Gastrocnemius medialis (tissue), 4 donors: Measurements from ENCODE around the gene XPO1. TPM values are rescaled to one million over a fixed set of nuclear protein-coding genes. Genes with fewer than 3 reads are reported as not detected.
"Not testable (repeated sequence)": the region's sequence is repeated elsewhere in the genome, so short reads cannot be mapped to it uniquely, and the experiment has no call there.

Experiments used
- ATAC-seq, 2 donors: fragments of 150-250 bp; one replicate each; pipeline ENCODE4 v1.9.1; 2016
- DNase-seq, 2 donors: peaks; one replicate each; pipeline ENCODE4 v3.0.0-alpha.2; 2019
- H3K27ac ChIP-seq, 4 donors: fragments of 200-600 bp; sonication (generic); 1 replicate in 1 of 4; 2 replicates in 3 of 4; pipeline ENCODE4 v1.5.1; 2016 to 2018; ENCODE audit warnings: mild to moderate bottlenecking in 2 of 4, moderate library complexity in 1 of 4
- H3K27me3 ChIP-seq, 3 donors: fragments of 200-600 bp; sonication (generic) in 2 of 3; 1 replicate in 1 of 3; 2 replicates in 2 of 3; pipeline versions ENCODE4 v1.5.1 to v1.6.0; 2016 to 2019; ENCODE audit warnings: mild to moderate bottlenecking in 1 of 3, moderate library complexity in 1 of 3
- H3K36me3 ChIP-seq, 2 donors: fragments of 200-600 bp; sonication (generic) in 1 of 2; one replicate each; pipeline ENCODE4 v1.5.1; 2017 to 2018
- H3K4me1 ChIP-seq, 2 donors: fragments of 200-600 bp; sonication (generic) in 1 of 2; one replicate each; pipeline ENCODE4 v1.5.1; 2016 to 2017; ENCODE audit warnings: mild to moderate bottlenecking in 2 of 2
- H3K4me3 ChIP-seq, 4 donors: fragments of 200-600 bp; sonication (generic) in 3 of 4; 1 replicate in 1 of 4; 2 replicates in 3 of 4; pipeline ENCODE4 v1.5.1; 2016 to 2019; ENCODE audit warnings: mild to moderate bottlenecking in 2 of 4
- H3K9me3 ChIP-seq, 3 donors: fragments of 200-600 bp; sonication (generic) in 2 of 3; 1 replicate in 1 of 3; 2 replicates in 2 of 3; pipeline ENCODE4 v1.5.1; 2016 to 2019
- CTCF ChIP-seq, 5 experiments: fragments of 450-650 bp in 3 of 5; fragments of 200-600 bp in 2 of 5; sonication (generic) in 2 of 5; IDR thresholded peaks in 4 of 5; conservative IDR thresholded peaks in 1 of 5; 1 replicate in 4 of 5; 2 replicates in 1 of 5; pipeline ENCODE4 v1.5.1; 2016 to 2019; ENCODE audit warnings: antibody characterized with exemption in 5 of 5, mild to moderate bottlenecking in 3 of 5, moderate library complexity in 3 of 5
- POLR2A ChIP-seq, 2 donors: fragments of 450-650 bp; IDR thresholded peaks; one replicate each; pipeline ENCODE4 v1.6.1; 2017; ENCODE audit warnings: antibody characterized with exemption in 2 of 2, mild to moderate bottlenecking in 2 of 2, moderate library complexity in 2 of 2
- in situ Hi-C, 4 donors: fragments of 200-750 bp; cut with MboI; loops; one replicate each; pipeline versions ENCODE4 v1.15.0 to v1.8.0; 2017; ENCODE audit warnings: low sequenced_read_pairs in 4 of 4
- intact Hi-C: fragments of 100-400 bp; cut with DNase I; formaldehyde crosslinking; loops from one replicate; pipeline ENCODE4 v1.15.1; 2023; ENCODE audit warnings: low total_unique reads
- total RNA-seq, 4 donors: library from RNA; depleted of rRNA; stranded (reverse); fragments of >200 nt; gene quantifications; one replicate each; pipeline versions ENCODE4 v1.1.0 to v1.2.3, GENCODE V29; 2016

XPO1 gene
- total RNA-seq, 4 donors from 2014 or later = 34.3 to 69.1 (median 56.3) TPM

GRCh38 chr2:61470965-61471904 is 66.9 kb downstream of the XPO1 start, which contains the start of gene USP34:
TSS of gene USP34 (minus strand) at chr2:61471087. CDS start at chr2:61470692, 395 bp downstream.
- Histone ChIP-seq H3K4me1 (peaks cover 29 to 38% of the 10 kb centered on the region in 2 donors), H3K36me3 (no peaks in the 10 kb centered on the region), H3K27ac (peak within 1 kb of the TSS; percentile 95 to 100 (median 98)), H3K9me3 (no peaks in the 10 kb centered on the region), H3K27me3 (no peaks in the 10 kb centered on the region), H3K4me3 (peak within 1 kb of the TSS; percentile 78 to 98 (median 86))
- ATAC-seq (peak; percentile 78 to 81), DNase-seq (peak; percentile 91 to 92)
- intact Hi-C loops (loop anchor here (1.0 to 5.0 kb wide), 5 partner anchors 36 to 383 kb away; partner anchors contain the start of genes FAM161A and XPO1), in situ Hi-C loops (loop anchor here in 1 of 4 donors (10.0 kb wide), 1 partner anchor 64 kb away; the partner anchor contains the start of gene XPO1)
- peak; percentile 86 to 90 for TF ChIP-seq POLR2A (IDR thresholded peaks at IDR 0.05)
- TF ChIP-seq CTCF (IDR thresholded peaks at IDR 0.05 in 4 of 5, conservative IDR thresholded peaks at IDR 0.05 in 1 of 5) = peak in 2 of 5 experiments; percentile 12 to 26

- Histone ChIP-seq H3K4me3 (peak overlapping the region; percentile 78 to 98 (median 86)), H3K36me3 (no peaks in the 10 kb centered on the region), H3K4me1 (peaks cover 29 to 44% of the 10 kb centered on the region in 2 donors), H3K27ac (peak overlapping the region; percentile 95 to 100 (median 98)), H3K27me3 (no peaks in the 10 kb centered on the region), H3K9me3 (no peaks in the 10 kb centered on the region)
- DNase-seq = peak; percentile 88
- peak; percentile 64 for ATAC-seq
- no peak for TF ChIP-seq CTCF (IDR thresholded peaks at IDR 0.05 in 4 of 5, conservative IDR thresholded peaks at IDR 0.05 in 1 of 5)
- TF ChIP-seq POLR2A (IDR thresholded peaks at IDR 0.05) = peak in 1 of 2 donors; percentile 6
- intact Hi-C loops = loop anchor here (2.0 to 5.0 kb wide), 2 partner anchors 36 to 93 kb away; no protein-coding TSS in a partner anchor
- in situ Hi-C loops = loop anchor here in 1 of 4 donors (10.0 kb wide), 1 partner anchor 64 kb away; the partner anchor contains the start of gene XPO1
Observed at GRCh38 chr2:61470122-61470951, 67.8 kb downstream of the XPO1 start.

GRCh38 chr2:61469424-61470121 is 68.6 kb downstream of the XPO1 start:
- ATAC-seq = no peak
- intact Hi-C loops (loop anchor here (2.0 to 5.0 kb wide), 2 partner anchors 35 to 92 kb away; no protein-coding TSS in a partner anchor), in situ Hi-C loops (loop anchor here in 1 of 4 donors (10.0 kb wide), 1 partner anchor 65 kb away; the partner anchor contains the start of gene XPO1)
- Histone ChIP-seq H3K4me3 (peak overlapping the region; percentile 78 to 98 (median 86)), H3K4me1 (peaks cover 31 to 45% of the 10 kb centered on the region in 2 donors), H3K27ac (peak overlapping the region; percentile 95 to 100 (median 98)), H3K9me3 (no peaks in the 10 kb centered on the region), H3K27me3 (no peaks in the 10 kb centered on the region), H3K36me3 (no peaks in the 10 kb centered on the region)
- TF ChIP-seq CTCF (IDR thresholded peaks at IDR 0.05 in 4 of 5, conservative IDR thresholded peaks at IDR 0.05 in 1 of 5) = no peak
- TF ChIP-seq POLR2A (IDR thresholded peaks at IDR 0.05) = no peak
- DNase-seq = no peak

GRCh38 chr2:61468231-61468630 is 69.9 kb downstream of the XPO1 start:
- peak overlapping the region; percentile 95 to 100 (median 98) for H3K27ac ChIP-seq
- ATAC-seq, H3K36me3 ChIP-seq, H3K27me3 ChIP-seq, H3K9me3 ChIP-seq, H3K4me3 ChIP-seq, in situ Hi-C loops, intact Hi-C loops, DNase-seq: not testable (repeated sequence)
- H3K4me1 ChIP-seq = peaks cover 34 to 58% of the 10 kb centered on the region in 2 donors
